ENCODE data around the gene STK35.

DNA sequence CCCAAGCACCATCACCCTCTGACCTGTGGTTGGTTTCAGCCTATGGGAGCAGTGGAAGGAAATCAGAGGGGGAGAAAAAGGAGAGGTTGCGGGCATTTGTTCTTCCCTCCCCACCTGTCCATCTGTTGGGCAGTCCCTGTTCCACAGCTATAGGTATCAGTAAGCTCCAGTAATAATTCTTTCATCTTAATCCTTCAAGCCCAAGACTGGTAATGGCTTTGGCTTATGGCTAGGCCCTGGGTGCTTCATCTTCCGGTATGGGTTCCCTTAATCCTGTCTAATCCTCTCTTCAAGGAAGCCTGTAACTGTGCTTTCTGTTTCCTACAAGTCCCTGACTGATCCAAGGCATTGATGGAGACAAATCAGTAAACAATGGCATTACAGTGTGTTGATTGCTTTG, 42.2 kb upstream of the STK35 start:
- TF ChIP-seq, protein P1, sequence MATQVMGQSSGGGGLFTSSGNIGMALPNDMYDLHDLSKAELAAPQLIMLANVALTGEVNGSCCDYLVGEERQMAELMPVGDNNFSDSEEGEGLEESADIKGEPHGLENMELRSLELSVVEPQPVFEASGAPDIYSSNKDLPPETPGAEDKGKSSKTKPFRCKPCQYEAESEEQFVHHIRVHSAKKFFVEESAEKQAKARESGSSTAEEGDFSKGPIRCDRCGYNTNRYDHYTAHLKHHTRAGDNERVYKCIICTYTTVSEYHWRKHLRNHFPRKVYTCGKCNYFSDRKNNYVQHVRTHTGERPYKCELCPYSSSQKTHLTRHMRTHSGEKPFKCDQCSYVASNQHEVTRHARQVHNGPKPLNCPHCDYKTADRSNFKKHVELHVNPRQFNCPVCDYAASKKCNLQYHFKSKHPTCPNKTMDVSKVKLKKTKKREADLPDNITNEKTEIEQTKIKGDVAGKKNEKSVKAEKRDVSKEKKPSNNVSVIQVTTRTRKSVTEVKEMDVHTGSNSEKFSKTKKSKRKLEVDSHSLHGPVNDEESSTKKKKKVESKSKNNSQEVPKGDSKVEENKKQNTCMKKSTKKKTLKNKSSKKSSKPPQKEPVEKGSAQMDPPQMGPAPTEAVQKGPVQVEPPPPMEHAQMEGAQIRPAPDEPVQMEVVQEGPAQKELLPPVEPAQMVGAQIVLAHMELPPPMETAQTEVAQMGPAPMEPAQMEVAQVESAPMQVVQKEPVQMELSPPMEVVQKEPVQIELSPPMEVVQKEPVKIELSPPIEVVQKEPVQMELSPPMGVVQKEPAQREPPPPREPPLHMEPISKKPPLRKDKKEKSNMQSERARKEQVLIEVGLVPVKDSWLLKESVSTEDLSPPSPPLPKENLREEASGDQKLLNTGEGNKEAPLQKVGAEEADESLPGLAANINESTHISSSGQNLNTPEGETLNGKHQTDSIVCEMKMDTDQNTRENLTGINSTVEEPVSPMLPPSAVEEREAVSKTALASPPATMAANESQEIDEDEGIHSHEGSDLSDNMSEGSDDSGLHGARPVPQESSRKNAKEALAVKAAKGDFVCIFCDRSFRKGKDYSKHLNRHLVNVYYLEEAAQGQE (IDR thresholded peaks at IDR 0.05; ENCODE audit: borderline replicate concordance), result no peak
- TF ChIP-seq, protein P2, sequence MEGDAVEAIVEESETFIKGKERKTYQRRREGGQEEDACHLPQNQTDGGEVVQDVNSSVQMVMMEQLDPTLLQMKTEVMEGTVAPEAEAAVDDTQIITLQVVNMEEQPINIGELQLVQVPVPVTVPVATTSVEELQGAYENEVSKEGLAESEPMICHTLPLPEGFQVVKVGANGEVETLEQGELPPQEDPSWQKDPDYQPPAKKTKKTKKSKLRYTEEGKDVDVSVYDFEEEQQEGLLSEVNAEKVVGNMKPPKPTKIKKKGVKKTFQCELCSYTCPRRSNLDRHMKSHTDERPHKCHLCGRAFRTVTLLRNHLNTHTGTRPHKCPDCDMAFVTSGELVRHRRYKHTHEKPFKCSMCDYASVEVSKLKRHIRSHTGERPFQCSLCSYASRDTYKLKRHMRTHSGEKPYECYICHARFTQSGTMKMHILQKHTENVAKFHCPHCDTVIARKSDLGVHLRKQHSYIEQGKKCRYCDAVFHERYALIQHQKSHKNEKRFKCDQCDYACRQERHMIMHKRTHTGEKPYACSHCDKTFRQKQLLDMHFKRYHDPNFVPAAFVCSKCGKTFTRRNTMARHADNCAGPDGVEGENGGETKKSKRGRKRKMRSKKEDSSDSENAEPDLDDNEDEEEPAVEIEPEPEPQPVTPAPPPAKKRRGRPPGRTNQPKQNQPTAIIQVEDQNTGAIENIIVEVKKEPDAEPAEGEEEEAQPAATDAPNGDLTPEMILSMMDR (IDR thresholded peaks at IDR 0.05; ENCODE audit: poor library complexity, severe bottlenecking), result no peak

All from neural cell (in vitro differentiated cells).